Endothelial cell of umbilical vein (primary cell): ENCODE data around the gene FGD6. TPM values are rescaled to one million over a fixed set of nuclear protein-coding genes. Genes with fewer than 3 reads are reported as not detected.

Experiments used
- BruUV-seq: library from RNA; stranded (reverse); fragments of 400-500 nt; replicated peaks from 2 replicates; lab custom pipeline; 2021; lab: Mats Ljungman, UMichigan
- CTCF ChIA-PET: fragments of 300-600, 350-600 bp; sonication (Branson Sonifier 250); formaldehyde crosslinking; loops from one replicate; lab custom pipeline; 2021; ENCODE audit warnings: antibody characterized with exemption, inconsistent platforms; lab: Charles Lee
- POLR2A ChIA-PET: fragments of 300-600, 350-600 bp; sonication (Branson Sonifier 250); formaldehyde crosslinking; loops from one replicate; lab custom pipeline; 2021; ENCODE audit warnings: antibody characterized with exemption, inconsistent platforms; lab: Charles Lee
- DNase-seq: peaks from one replicate; pipeline ENCODE4 v3.0.0-alpha.2; 2011; ENCODE audit warnings: low read depth, low spot score
- FAIRE-seq: peaks from 2 replicates; lab custom pipeline; 2011; peaks lifted over from hg19 to GRCh38; lab: Jason Lieb, UNC
- H2AFZ ChIP-seq: 2 replicates; pipeline ENCODE4 v1.6.0; 2012; ENCODE audit warnings: low read depth, low read length, control low read depth, inconsistent platforms
- H3K27ac ChIP-seq: 2 replicates; pipeline ENCODE4 v1.5.1; 2011; ENCODE audit warnings: low read depth, mild to moderate bottlenecking, control low read depth, low read length, moderate library complexity; ENCODE audit not compliant: insufficient read depth
- H3K27me3 ChIP-seq, 2 experiments: 2 replicates each; pipeline versions ENCODE4 v1.6.0 to v1.6.1; 2011; ENCODE audit warnings: low read length in 2 of 2, mixed read lengths in 1 of 2; ENCODE audit not compliant: control insufficient read depth in 2 of 2, insufficient read depth in 2 of 2
- H3K36me3 ChIP-seq, 2 experiments: 2 replicates in 1 of 2; 3 replicates in 1 of 2; pipeline ENCODE4 v1.5.1; 2011; ENCODE audit warnings: low read length in 2 of 2, mild to moderate bottlenecking in 1 of 2, moderate library complexity in 1 of 2; ENCODE audit not compliant: control insufficient read depth in 2 of 2, insufficient read depth in 2 of 2; ENCODE audit errors: extremely low read depth in 1 of 2
- H3K4me1 ChIP-seq: 3 replicates; pipeline ENCODE4 v1.5.1; 2011; ENCODE audit warnings: mild to moderate bottlenecking, low read length; ENCODE audit not compliant: control insufficient read depth, insufficient read depth; ENCODE audit errors: extremely low read depth
- H3K4me2 ChIP-seq: 2 replicates; pipeline ENCODE4 v1.6.1; 2011; ENCODE audit warnings: low read length, control low read depth, mixed read lengths; ENCODE audit not compliant: insufficient read depth
- H3K4me3 ChIP-seq, 3 experiments: fragments of 200-600 bp in 1 of 3; sonication (generic), shearing (Covaris generic) in 1 of 3; replicated peaks in 1 of 3; 2 replicates each; pipeline ENCODE4 v1.5.1; 2011 to 2016; ENCODE audit warnings: control low read depth in 3 of 3, low read length in 3 of 3, mild to moderate bottlenecking in 2 of 3, inconsistent platforms in 1 of 3, low read depth in 1 of 3, moderate library complexity in 1 of 3; ENCODE audit not compliant: insufficient read depth in 1 of 3
- H3K79me2 ChIP-seq: 2 replicates; pipeline ENCODE4 v1.6.0; 2012; ENCODE audit warnings: low read length, inconsistent platforms; ENCODE audit not compliant: control insufficient read depth, insufficient read depth
- H3K9ac ChIP-seq: replicated peaks from 2 replicates; pipeline ENCODE3; 2011; ENCODE audit warnings: low read length, control low read depth; ENCODE audit not compliant: insufficient read depth; ENCODE audit errors: extremely low read depth
- H3K9me1 ChIP-seq: replicated peaks from 3 replicates; pipeline ENCODE4 v1.6.0; 2011; ENCODE audit warnings: mild to moderate bottlenecking, low read length; ENCODE audit not compliant: control insufficient read depth, insufficient read depth; ENCODE audit errors: extremely low read depth
- H3K9me3 ChIP-seq: replicated peaks from 2 replicates; pipeline ENCODE4 v1.5.1; 2012; ENCODE audit warnings: low read length, inconsistent platforms; ENCODE audit not compliant: control insufficient read depth, insufficient read depth
- H4K20me1 ChIP-seq: replicated peaks from 2 replicates; pipeline ENCODE3; 2011; ENCODE audit warnings: mild to moderate bottlenecking, low read length; ENCODE audit not compliant: control insufficient read depth, insufficient read depth; ENCODE audit errors: extremely low read depth
- EZH2 ChIP-seq: IDR thresholded peaks from 2 replicates; pipeline ENCODE4 v1.6.1; 2012; ENCODE audit warnings: borderline replicate concordance, low read depth, mild to moderate bottlenecking, moderate library complexity, low read length, inconsistent platforms; ENCODE audit not compliant: severe bottlenecking
- FOS ChIP-seq: IDR thresholded peaks from 2 replicates; pipeline ENCODE4 v1.6.1; 2011; ENCODE audit warnings: mild to moderate bottlenecking, low read length, moderate library complexity, borderline replicate concordance; ENCODE audit not compliant: insufficient read depth
- GATA2 ChIP-seq: IDR thresholded peaks from 2 replicates; pipeline ENCODE4 v1.7.0; 2011; ENCODE audit warnings: low read depth, mild to moderate bottlenecking, moderate library complexity, mixed read lengths, low read length; ENCODE audit not compliant: insufficient read length, insufficient read depth
- JUN ChIP-seq: IDR thresholded peaks from 2 replicates; pipeline ENCODE4 v1.6.1; 2011; ENCODE audit warnings: borderline replicate concordance, low read depth; ENCODE audit not compliant: insufficient read length, insufficient read depth
- MYC ChIP-seq: IDR thresholded peaks from one replicate; pipeline ENCODE4 v1.6.1; 2011; ENCODE audit warnings: mild to moderate bottlenecking, low read depth, low read length
- POLR2A ChIP-seq: IDR thresholded peaks from 2 replicates; pipeline ENCODE4 v1.6.1; 2012; ENCODE audit warnings: low read depth, mild to moderate bottlenecking, control low read depth, low read length
- POLR2AphosphoS5 ChIP-seq: IDR thresholded peaks from 2 replicates; pipeline ENCODE4 v1.6.1; 2012; ENCODE audit warnings: low read depth, mild to moderate bottlenecking, control low read depth, low read length, moderate library complexity; ENCODE audit not compliant: insufficient read depth
- dilution Hi-C: fragments of 300-500 bp; cut with MboI; formaldehyde crosslinking; loops from one replicate; pipeline ENCODE4 v1.15.0; 2019; ENCODE audit warnings: low sequenced_read_pairs; ENCODE audit not compliant: extremely low pct_ligation_motif_present
- intact Hi-C: fragments of 100-400 bp; cut with micrococcal nuclease; formaldehyde crosslinking; loops from one replicate; pipeline ENCODE4 v1.10.0; 2022
- polyA plus RNA-seq, 4 experiments: library from polyadenylated mRNA; depleted of rRNA in 3 of 4; stranded (reverse) in 3 of 4; unstranded in 1 of 4; fragments of >200 nt; gene quantifications; 2 replicates each; pipeline versions ENCODE4 v1.2.1 to v1.2.3, GENCODE V29; 2011 to 2012; ENCODE audit warnings: missing spikeins in 1 of 4
- total RNA-seq: library from RNA; stranded (reverse); gene quantifications from 2 replicates; pipeline ENCODE4 v1.2.3, GENCODE V29; 2021
- TF ChIP-seq, protein P1 (sequence below), 2 donors: IDR thresholded peaks; 1 replicate in 1 of 2; 2 replicates in 1 of 2; pipeline ENCODE4 v1.5.1; 2011; ENCODE audit warnings: low read length in 2 of 2, mild to moderate bottlenecking in 2 of 2, moderate library complexity in 2 of 2, control low read depth in 1 of 2, inconsistent platforms in 1 of 2, low read depth in 1 of 2; ENCODE audit not compliant: insufficient read depth in 1 of 2; ENCODE audit errors: extremely low read depth in 1 of 2
- TF ChIP-seq, protein P2 (sequence below): IDR thresholded peaks from 2 replicates; pipeline ENCODE4 v1.6.1; 2011; ENCODE audit not compliant: insufficient read depth, insufficient read length

Gene FGD6
- total and polyA plus RNA-seq, 2 donors (not counting 3 experiments of a cell fraction or from before 2014, with no cell fraction given) = 5.9 to 14.0 TPM

DNA sequence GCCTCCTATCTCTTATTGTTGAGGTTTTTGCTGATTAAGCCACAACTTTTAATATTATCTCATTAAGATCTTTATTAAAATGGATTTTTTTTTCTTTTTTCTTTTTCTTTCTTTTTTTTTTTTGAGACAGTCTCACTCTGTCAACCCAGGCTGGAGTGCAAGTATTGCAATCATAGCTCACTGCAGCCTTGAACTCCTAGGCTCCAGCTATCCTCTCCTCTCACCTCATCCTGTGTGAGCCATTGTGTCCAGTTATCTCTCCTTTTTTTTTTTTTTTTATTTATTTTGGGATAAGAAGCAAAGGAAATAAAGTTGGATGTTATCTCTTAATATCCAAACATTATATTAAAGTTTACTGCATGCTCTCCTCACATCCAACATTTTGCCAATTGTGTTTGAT is 13.0 kb upstream of the FGD6 start:
- Histone ChIP-seq H3K27me3 (no peaks in the 10 kb centered on the region), H3K27ac (peak overlapping the region; percentile 55), H3K4me2 (peak overlapping the region; percentile 62), H3K9ac (no peak overlapping the region), H3K9me3 (no peaks in the 10 kb centered on the region), H4K20me1 (no peaks in the 10 kb centered on the region), H3K36me3 (peaks cover 0 to 3% of the 10 kb centered on the region in 2 experiments), H2AFZ (no peak overlapping the region), H3K9me1 (no peaks in the 10 kb centered on the region), H3K79me2 (peaks cover 84% of the 10 kb centered on the region), H3K4me3 (no peak overlapping the region), H3K4me1 (peaks cover 37% of the 10 kb centered on the region)
- TF ChIP-seq POLR2A = no peak
- TF ChIP-seq, protein P1, sequence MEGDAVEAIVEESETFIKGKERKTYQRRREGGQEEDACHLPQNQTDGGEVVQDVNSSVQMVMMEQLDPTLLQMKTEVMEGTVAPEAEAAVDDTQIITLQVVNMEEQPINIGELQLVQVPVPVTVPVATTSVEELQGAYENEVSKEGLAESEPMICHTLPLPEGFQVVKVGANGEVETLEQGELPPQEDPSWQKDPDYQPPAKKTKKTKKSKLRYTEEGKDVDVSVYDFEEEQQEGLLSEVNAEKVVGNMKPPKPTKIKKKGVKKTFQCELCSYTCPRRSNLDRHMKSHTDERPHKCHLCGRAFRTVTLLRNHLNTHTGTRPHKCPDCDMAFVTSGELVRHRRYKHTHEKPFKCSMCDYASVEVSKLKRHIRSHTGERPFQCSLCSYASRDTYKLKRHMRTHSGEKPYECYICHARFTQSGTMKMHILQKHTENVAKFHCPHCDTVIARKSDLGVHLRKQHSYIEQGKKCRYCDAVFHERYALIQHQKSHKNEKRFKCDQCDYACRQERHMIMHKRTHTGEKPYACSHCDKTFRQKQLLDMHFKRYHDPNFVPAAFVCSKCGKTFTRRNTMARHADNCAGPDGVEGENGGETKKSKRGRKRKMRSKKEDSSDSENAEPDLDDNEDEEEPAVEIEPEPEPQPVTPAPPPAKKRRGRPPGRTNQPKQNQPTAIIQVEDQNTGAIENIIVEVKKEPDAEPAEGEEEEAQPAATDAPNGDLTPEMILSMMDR (IDR thresholded peaks at IDR 0.05; ENCODE audit: extremely low read depth in 1 of 2, insufficient read depth in 1 of 2, low read depth in 1 of 2, low read length in 2 of 2) = no peak
- TF ChIP-seq, protein P2, sequence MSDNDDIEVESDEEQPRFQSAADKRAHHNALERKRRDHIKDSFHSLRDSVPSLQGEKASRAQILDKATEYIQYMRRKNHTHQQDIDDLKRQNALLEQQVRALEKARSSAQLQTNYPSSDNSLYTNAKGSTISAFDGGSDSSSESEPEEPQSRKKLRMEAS = no peak
- no peak for TF ChIP-seq JUN
- TF ChIP-seq GATA2 = no peak
- TF ChIP-seq POLR2AphosphoS5 = no peak
- no peak for TF ChIP-seq FOS
- no peak for TF ChIP-seq MYC
- TF ChIP-seq EZH2 = no peak
- no TSS peak for BruUV-seq
- intact Hi-C loops (no loop called here), dilution Hi-C loops (no loop called here)
- FAIRE-seq (no peak), DNase-seq (no peak)
- ChIA-PET CTCF (interaction anchor here (0.9 to 1.8 kb wide), 3 partner anchors 9 to 113 kb away, joined by 3 to 7 read pairs (median 5); no protein-coding TSS in a partner anchor), POLR2A (no interaction called here)
